HG03045 (cell line): ENCODE results near the gene RABAC1.

ENCODE experiments used
- ATAC-seq: cut with Tn5 transposase; IDR thresholded peaks from one replicate; pipeline ENCODE4 v1.9.1; 2021; ENCODE audit warnings: mild to moderate bottlenecking, moderate library complexity; ENCODE audit not compliant: unreplicated experiment

RABAC1 gene

GRCh38 chr19:41929536-41930071 lies 29.5 kb downstream of the RABAC1 start:
- no peak for ATAC-seq

- ATAC-seq = no peak
These were observed 30.2 kb downstream of the RABAC1 start for GRCh38 chr19:41928754-41929535.

GRCh38 chr19:41928221-41928683 lies 30.9 kb downstream of the RABAC1 start, which contains the start of gene ERFL:
Gene ERFL (minus strand): TSS chr19:41928449. CDS start chr19:41912919, 15,530 bp downstream.
- no peak for ATAC-seq

- no peak for ATAC-seq
These were observed 31.5 kb downstream of the RABAC1 start for GRCh38 chr19:41927497-41928192.

GRCh38 chr19:41926763-41927496 lies 32.2 kb downstream of the RABAC1 start:
- ATAC-seq = no peak

- ATAC-seq = no peak
These were observed 32.9 kb downstream of the RABAC1 start for GRCh38 chr19:41926028-41926762.

GRCh38 chr19:41925208-41926003 lies 33.7 kb downstream of the RABAC1 start:
- ATAC-seq = no peak

GRCh38 chr19:41924151-41925145 lies 34.7 kb downstream of the RABAC1 start:
- no peak for ATAC-seq

GRCh38 chr19:41923045-41923788 lies 35.9 kb downstream of the RABAC1 start:
- no peak for ATAC-seq

- ATAC-seq = no peak
These were observed 36.5 kb downstream of the RABAC1 start for GRCh38 chr19:41922585-41922984.

- no peak for ATAC-seq
These were observed 37.2 kb downstream of the RABAC1 start for GRCh38 chr19:41921577-41922576.

- ATAC-seq = no peak
These were observed 38.1 kb downstream of the RABAC1 start for GRCh38 chr19:41920882-41921576.

GRCh38 chr19:41919948-41920712 lies 39.0 kb downstream of the RABAC1 start:
- no peak for ATAC-seq

GRCh38 chr19:41918653-41919244 lies 40.4 kb downstream of the RABAC1 start:
- ATAC-seq = no peak

GRCh38 chr19:41918095-41918494 lies 41.0 kb downstream of the RABAC1 start:
- no peak for ATAC-seq
